Neuronal stem cell (in vitro differentiated cells): ENCODE data around the gene MXRA5.
"Not testable (repeated sequence)": the region's sequence is repeated elsewhere in the genome, so short reads cannot be mapped to it uniquely, and the experiment has no call there.

Source experiments
- DNase-seq: peaks from one replicate; pipeline ENCODE4 v3.0.0-alpha.2; 2013; ENCODE audit warnings: low spot score
- H2AFZ ChIP-seq: one replicate; pipeline ENCODE4 v1.6.1; 2013; ENCODE audit warnings: mild to moderate bottlenecking, low read length, inconsistent platforms
- H2AK5ac ChIP-seq: 2 replicates; pipeline ENCODE4 v1.6.1; 2013; ENCODE audit warnings: low read depth, mild to moderate bottlenecking, inconsistent platforms, low read length, moderate library complexity, mixed read lengths
- H2BK120ac ChIP-seq: 2 replicates; pipeline ENCODE4 v1.6.1; 2013; ENCODE audit warnings: low read depth, mild to moderate bottlenecking, inconsistent platforms, low read length, moderate library complexity, mixed read lengths
- H2BK12ac ChIP-seq: one replicate; pipeline ENCODE4 v1.6.1; 2013; ENCODE audit warnings: low read length, inconsistent platforms
- H2BK15ac ChIP-seq: 2 replicates; pipeline ENCODE4 v1.6.1; 2013; ENCODE audit warnings: mild to moderate bottlenecking, low read length, inconsistent platforms, mixed read lengths
- H2BK5ac ChIP-seq: one replicate; pipeline ENCODE4 v1.6.1; 2013; ENCODE audit warnings: inconsistent platforms, mild to moderate bottlenecking, low read length, moderate library complexity
- H3K14ac ChIP-seq: one replicate; pipeline ENCODE4 v1.6.1; 2013; ENCODE audit warnings: low read length, inconsistent platforms
- H3K18ac ChIP-seq: 2 replicates; pipeline ENCODE4 v1.6.1; 2013; ENCODE audit warnings: low read length, inconsistent platforms
- H3K23ac ChIP-seq: 2 replicates; pipeline ENCODE4 v1.6.1; 2013; ENCODE audit warnings: low read depth, mild to moderate bottlenecking, mixed read lengths, low read length, inconsistent platforms; ENCODE audit not compliant: poor library complexity
- H3K27ac ChIP-seq: replicated peaks from 3 replicates; pipeline ENCODE4 v1.5.1; 2013; ENCODE audit warnings: low read length, inconsistent platforms
- H3K27me3 ChIP-seq, 3 experiments: 2 replicates each; pipeline ENCODE4 v1.6.1; 2013; ENCODE audit warnings: low read length in 3 of 3, mild to moderate bottlenecking in 2 of 3, inconsistent platforms in 1 of 3, low read depth in 1 of 3, mixed read lengths in 1 of 3, moderate library complexity in 1 of 3; ENCODE audit not compliant: control insufficient read depth in 3 of 3, insufficient read depth in 3 of 3
- H3K36me3 ChIP-seq, 2 donors: replicated peaks in 1 of 2; 2 replicates each; pipeline ENCODE4 v1.6.1; 2013; ENCODE audit warnings: low read length in 2 of 2; ENCODE audit not compliant: control insufficient read depth in 2 of 2, insufficient read depth in 2 of 2
- H3K4ac ChIP-seq: 2 replicates; pipeline ENCODE4 v1.6.1; 2013; ENCODE audit warnings: inconsistent platforms, mild to moderate bottlenecking, low read length, moderate library complexity
- H3K4me1 ChIP-seq, 2 donors: 1 replicate in 1 of 2; 2 replicates in 1 of 2; pipeline ENCODE4 v1.6.1; 2013; ENCODE audit warnings: low read length in 2 of 2, low read depth in 1 of 2; ENCODE audit not compliant: control insufficient read depth in 2 of 2, insufficient read depth in 1 of 2
- H3K4me2 ChIP-seq: one replicate; pipeline ENCODE4 v1.6.1; 2013; ENCODE audit warnings: mild to moderate bottlenecking, low read length, inconsistent platforms; ENCODE audit not compliant: insufficient read depth, poor library complexity, severe bottlenecking
- H3K4me3 ChIP-seq, 2 donors: 2 replicates each; pipeline ENCODE4 v1.5.1; 2013; ENCODE audit warnings: low read length in 2 of 2, mild to moderate bottlenecking in 2 of 2, inconsistent platforms in 1 of 2, moderate library complexity in 1 of 2
- H3K79me1 ChIP-seq: one replicate; pipeline ENCODE4 v1.6.1; 2013; ENCODE audit warnings: low read depth, mild to moderate bottlenecking, inconsistent platforms, low read length, moderate library complexity
- H3K9ac ChIP-seq: one replicate; pipeline ENCODE4 v1.6.1; 2013; ENCODE audit warnings: mild to moderate bottlenecking, low read depth, low read length, inconsistent platforms; ENCODE audit not compliant: poor library complexity
- H3K9me3 ChIP-seq, 2 donors: replicated peaks in 1 of 2; 2 replicates each; pipeline versions ENCODE3 to v1.6.1; 2013; ENCODE audit warnings: low read length in 2 of 2, mild to moderate bottlenecking in 2 of 2, inconsistent platforms in 1 of 2, low read depth in 1 of 2, mixed read lengths in 1 of 2, moderate library complexity in 1 of 2; ENCODE audit not compliant: control insufficient read depth in 2 of 2, insufficient read depth in 1 of 2
- H4K8ac ChIP-seq: one replicate; pipeline ENCODE4 v1.6.1; 2013; ENCODE audit warnings: low read depth, mild to moderate bottlenecking, inconsistent platforms, low read length, moderate library complexity
- H4K91ac ChIP-seq: one replicate; pipeline ENCODE4 v1.6.1; 2013; ENCODE audit warnings: low read length, low read depth, mild to moderate bottlenecking, inconsistent platforms; ENCODE audit not compliant: poor library complexity
- WGBS, 2 donors: extraction: QIAGEN DNeasy Blood & Tissue Kit; methylation state at CpG; one replicate each; pipeline ENCODE4 v1.1.7; 2013; ENCODE audit warnings: missing lambda C conversion rate in 2 of 2, mixed read lengths in 1 of 2; ENCODE audit not compliant: insufficient read length in 2 of 2, insufficient replicate concordance in 1 of 2; ENCODE audit errors: extremely low coverage in 2 of 2; 5-methylcytosine and 5-hydroxymethylcytosine counted together

The MXRA5 gene

GRCh38 chrX:3352741-3353140 lies 6.3 kb upstream of the MXRA5 start:
- not testable (repeated sequence) for H3K4me1 ChIP-seq, DNase-seq, H3K27me3 ChIP-seq, H3K4me2 ChIP-seq, H4K8ac ChIP-seq, H3K23ac ChIP-seq, H3K36me3 ChIP-seq, H2BK15ac ChIP-seq, H3K27ac ChIP-seq, H4K91ac ChIP-seq, H3K18ac ChIP-seq, H3K9ac ChIP-seq, H3K4ac ChIP-seq, H3K9me3 ChIP-seq, H2AK5ac ChIP-seq, H3K4me3 ChIP-seq, H2BK12ac ChIP-seq, H3K14ac ChIP-seq, H2AFZ ChIP-seq, H2BK5ac ChIP-seq, H3K79me1 ChIP-seq, H2BK120ac ChIP-seq
- WGBS, 2 donors, result no CpG with 5 or more reads among the region's 3 CpGs

GRCh38 chrX:3351276-3351675 lies 4.8 kb upstream of the MXRA5 start:
- Histone ChIP-seq H3K9me3 (no peaks in the 10 kb centered on the region), H2BK120ac (no peak overlapping the region), H3K4me3 (no peak overlapping the region), H3K4me1 (no peaks in the 10 kb centered on the region), H4K8ac (no peak overlapping the region), H3K79me1 (no peaks in the 10 kb centered on the region), H3K27ac (no peak overlapping the region), H3K14ac (no peak overlapping the region), H3K4me2 (no peak overlapping the region), H3K27me3 (peaks cover 0 to 5% (median 0%) of the 10 kb centered on the region in 3 experiments), H3K4ac (no peak overlapping the region), H3K18ac (no peak overlapping the region), H3K23ac (no peak overlapping the region), H2AFZ (no peak overlapping the region), H2AK5ac (no peak overlapping the region), H3K36me3 (no peaks in the 10 kb centered on the region), H3K9ac (no peak overlapping the region), H2BK12ac (no peak overlapping the region), H2BK15ac (no peak overlapping the region), H4K91ac (no peak overlapping the region), H2BK5ac (no peak overlapping the region)
- no peak for DNase-seq
- no CpG with 5 or more reads among the region's 4 CpGs for WGBS, 2 donors

DNA sequence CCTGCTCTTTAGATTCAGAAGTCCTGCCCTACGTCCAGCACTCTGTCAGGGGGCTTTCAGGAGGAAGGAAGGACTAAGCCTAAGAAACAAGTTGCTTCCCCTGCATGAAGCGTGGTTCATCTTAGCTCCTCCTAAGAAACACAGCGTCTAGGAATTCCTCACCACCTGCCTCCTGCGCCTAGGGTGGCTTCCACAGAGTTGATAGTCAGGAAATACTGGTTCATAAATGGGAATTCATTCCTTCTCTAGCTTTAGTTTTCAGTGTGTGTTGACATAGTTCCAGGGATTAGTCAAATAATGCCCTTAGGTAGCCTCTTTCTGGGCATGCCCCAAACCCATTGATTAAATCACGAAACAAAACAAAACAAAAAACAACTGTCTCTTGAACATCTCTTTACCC lies 1.7 kb upstream of the MXRA5 start:
- Histone ChIP-seq H3K27ac (no peak overlapping the region), H3K4me2 (no peak overlapping the region)
- no CpG with 5 or more reads among the region's 5 CpGs for WGBS, 2 donors

DNA sequence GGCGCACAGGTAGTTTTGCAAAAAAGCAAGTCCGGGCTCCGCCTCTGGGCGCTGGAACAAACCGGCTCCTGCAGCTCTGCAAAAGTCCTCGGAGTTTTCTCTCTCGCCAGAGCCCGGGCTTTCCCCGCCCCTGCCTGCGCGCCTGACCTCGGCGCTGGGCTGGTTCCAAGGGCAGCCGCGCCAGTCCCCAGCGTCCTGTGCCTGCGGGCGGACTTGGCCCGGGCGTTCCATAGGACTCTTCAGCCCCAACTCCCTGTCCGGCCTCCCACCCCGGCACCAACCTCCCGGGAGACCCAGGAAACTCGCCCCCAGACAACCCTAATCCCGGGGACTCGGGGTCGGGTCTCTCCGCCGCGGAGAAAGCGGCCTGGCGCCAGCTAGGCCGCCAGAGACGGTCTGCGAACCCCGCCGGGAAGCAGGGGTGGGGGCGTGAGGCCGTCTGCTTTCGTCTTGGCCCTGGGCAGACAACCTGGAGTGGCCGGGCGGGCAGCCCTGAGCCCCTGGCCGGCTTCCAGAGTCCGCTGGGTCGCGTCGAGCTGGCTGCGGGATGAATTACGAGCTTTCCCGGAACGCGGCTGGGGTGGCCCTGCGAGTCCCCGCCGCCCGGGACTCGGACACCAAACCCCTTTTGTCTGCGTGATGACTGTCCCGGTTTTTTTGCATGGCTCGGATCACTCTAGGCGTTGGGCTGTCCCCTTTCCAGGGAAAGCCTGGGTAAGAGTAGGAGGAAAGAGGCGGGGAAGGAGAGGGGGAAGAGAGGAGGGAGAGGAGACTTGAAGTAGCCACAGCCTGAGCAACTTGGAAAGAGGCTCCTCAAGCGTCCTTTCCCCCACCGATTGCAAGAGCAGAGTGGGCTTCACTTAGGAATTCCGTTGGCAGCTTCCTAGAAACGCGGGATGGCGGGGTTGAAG lies 916 bp downstream of the MXRA5 start:
- no peak overlapping the region for H3K14ac ChIP-seq
- H3K4me2 ChIP-seq, result peak overlapping the region; percentile 50
- H3K79me1 ChIP-seq, result no peaks in the 10 kb centered on the region
- H2BK12ac ChIP-seq, result no peak overlapping the region
- no peak overlapping the region for H2AK5ac ChIP-seq
- peak overlapping the region; percentile 92 for H2AFZ ChIP-seq
- WGBS, 2 donors, result no CpG with 5 or more reads among the region's 68 CpGs
- peak overlapping the region; percentile 57 for H3K18ac ChIP-seq
- H3K4ac ChIP-seq, result no peak overlapping the region
- no peak overlapping the region for H3K23ac ChIP-seq
- no peak overlapping the region for H3K27ac ChIP-seq
- H4K91ac ChIP-seq, result no peak overlapping the region
- H3K36me3 ChIP-seq, result no peaks in the 10 kb centered on the region
- no peak overlapping the region for H4K8ac ChIP-seq
- H3K27me3 ChIP-seq, result peaks cover 0 to 9% (median 5%) of the 10 kb centered on the region in 3 experiments
- H2BK5ac ChIP-seq, result no peak overlapping the region
- H3K9me3 ChIP-seq, result no peaks in the 10 kb centered on the region
- DNase-seq, result peak; percentile 23
- no peak overlapping the region for H2BK15ac ChIP-seq
- no peak overlapping the region for H3K9ac ChIP-seq
- H2BK120ac ChIP-seq, result no peak overlapping the region
- H3K4me1 ChIP-seq, result no peaks in the 10 kb centered on the region
- H3K4me3 ChIP-seq, result peak overlapping the region; percentile 51 to 72

More for the DNA sequence above, 1.7 kb upstream of the MXRA5 start:
- H2AFZ ChIP-seq, result no peak overlapping the region
- H3K27me3 ChIP-seq, result peaks cover 0 to 9% (median 5%) of the 10 kb centered on the region in 3 experiments
- no peak overlapping the region for H2BK12ac ChIP-seq
- DNase-seq, result no peak
- H3K79me1 ChIP-seq, result no peaks in the 10 kb centered on the region
- H2BK15ac ChIP-seq, result no peak overlapping the region
- no peaks in the 10 kb centered on the region for H3K9me3 ChIP-seq
- H3K4ac ChIP-seq, result no peak overlapping the region
- no peak overlapping the region for H2AK5ac ChIP-seq
- no peak overlapping the region for H2BK5ac ChIP-seq
- H2BK120ac ChIP-seq, result no peak overlapping the region
- no peak overlapping the region for H3K23ac ChIP-seq
- H4K8ac ChIP-seq, result no peak overlapping the region
- H3K4me3 ChIP-seq, result no peak overlapping the region
- no peaks in the 10 kb centered on the region for H3K4me1 ChIP-seq
- no peak overlapping the region for H3K9ac ChIP-seq
- no peak overlapping the region for H3K18ac ChIP-seq
- no peaks in the 10 kb centered on the region for H3K36me3 ChIP-seq
- H4K91ac ChIP-seq, result no peak overlapping the region
- H3K14ac ChIP-seq, result no peak overlapping the region
